ENCODE results near the gene UAP1.
"Not testable (repeated sequence)": the region's sequence is repeated elsewhere in the genome, so short reads cannot be mapped to it uniquely, and the experiment has no call there.

UAP1 gene

DNA sequence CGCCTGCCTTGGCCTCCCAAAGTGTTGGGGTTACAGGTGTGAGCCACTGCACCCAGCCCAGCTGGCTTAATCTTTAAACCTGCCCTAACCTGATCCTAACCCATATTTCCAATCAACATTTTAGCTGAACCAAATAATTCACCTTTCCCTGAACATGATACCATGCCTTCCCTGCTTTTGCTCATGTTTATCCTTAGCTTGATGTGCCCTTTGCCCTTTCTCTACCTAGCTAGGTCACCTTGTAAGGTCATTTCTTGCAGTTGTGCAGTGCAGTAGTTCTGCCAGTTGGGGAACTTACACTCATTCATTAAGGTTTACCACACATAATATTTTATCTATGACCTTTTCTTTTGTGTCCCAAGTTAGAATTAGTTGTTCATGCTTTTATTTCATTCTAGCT, 5.3 kb downstream of the UAP1 start:
- no peak for DNase-seq

GRCh38 chr1:162568802-162569201, 7.3 kb downstream of the UAP1 start:
- no peak for DNase-seq

DNA sequence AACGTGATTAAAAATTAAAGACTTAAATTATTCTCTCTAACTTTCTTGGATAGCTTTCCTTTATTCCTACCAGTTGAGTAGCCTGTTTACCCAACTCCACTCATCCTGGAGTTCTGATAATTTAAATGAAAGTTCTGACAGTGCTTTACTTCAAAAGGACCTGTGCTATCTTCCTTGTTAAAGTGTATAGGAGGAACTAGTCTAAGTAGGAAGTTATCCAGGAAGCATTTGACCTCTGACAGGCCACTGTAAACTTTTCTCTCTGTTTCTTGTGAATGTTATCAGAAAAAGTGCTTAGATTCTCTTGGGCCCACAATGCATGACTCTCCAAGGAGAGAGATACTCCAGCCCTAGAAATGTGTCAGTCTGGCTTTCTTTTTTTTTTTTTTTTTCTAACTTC, 9.2 kb downstream of the UAP1 start:
- no peak for DNase-seq

DNA sequence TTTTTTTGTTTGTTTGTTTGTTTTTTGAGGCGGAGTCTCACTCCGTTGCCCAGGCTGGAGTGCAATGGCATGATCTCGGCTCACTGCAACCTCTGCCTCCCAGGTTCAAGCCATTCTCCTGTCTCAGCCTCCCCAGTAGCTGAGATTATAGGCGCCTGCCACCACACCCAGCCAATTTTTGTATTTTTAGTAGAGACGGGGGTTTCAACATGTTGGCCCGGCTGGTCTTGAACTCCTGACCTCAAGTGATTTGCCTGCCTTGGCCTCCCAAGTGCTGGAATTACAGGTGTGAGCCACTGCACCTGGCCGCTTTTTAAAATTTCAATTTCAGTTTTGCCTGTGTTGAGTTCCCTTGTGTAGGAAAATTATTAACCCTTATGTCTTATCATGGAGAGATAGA, 9.6 kb downstream of the UAP1 start:
- DNase-seq = not testable (repeated sequence)

DNA sequence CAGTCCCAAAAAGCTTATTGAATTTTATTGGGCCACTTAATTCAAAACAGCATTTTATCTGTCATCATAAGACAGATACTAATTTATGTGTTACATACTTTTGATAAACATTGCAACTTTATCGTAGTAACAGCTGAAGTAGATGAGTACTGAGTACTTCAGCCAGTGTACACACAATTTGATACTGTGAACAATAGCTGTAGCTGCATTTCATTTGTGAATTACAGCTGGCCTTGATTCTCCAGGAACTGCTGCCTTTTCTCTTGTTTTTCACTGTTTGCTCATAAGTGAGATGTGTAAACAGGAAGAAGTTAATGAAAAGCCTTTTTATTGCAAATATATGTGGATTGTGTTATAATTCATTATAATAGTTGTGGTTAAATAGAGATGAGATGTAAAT, 10.2 kb downstream of the UAP1 start:
- DNase-seq = no peak

DNA sequence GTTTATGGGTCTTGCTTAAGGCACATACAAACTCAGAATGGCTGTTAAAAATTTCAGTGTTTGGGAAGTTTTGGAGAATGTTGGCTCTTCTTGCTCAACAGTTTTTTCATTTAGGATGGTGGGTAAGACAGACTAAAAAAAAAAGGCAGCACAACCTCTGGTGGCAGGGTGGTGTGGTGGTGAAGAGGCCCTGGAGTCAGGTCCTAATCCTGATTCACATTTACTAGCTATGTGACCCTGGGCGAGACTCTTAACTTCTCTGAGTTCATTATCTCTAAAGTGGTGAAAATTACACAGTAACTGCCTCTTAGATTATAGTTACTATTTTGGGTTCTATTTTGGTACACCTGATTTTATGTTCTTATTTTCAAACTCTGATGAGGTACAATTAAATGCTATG, 11.6 kb downstream of the UAP1 start:
- DNase-seq = no peak

- no peak for DNase-seq
These were observed 16.7 kb downstream of the UAP1 start for GRCh38 chr1:162578071-162578700.

GRCh38 chr1:162578936-162579335, 17.4 kb downstream of the UAP1 start:
- no peak for DNase-seq

DNA sequence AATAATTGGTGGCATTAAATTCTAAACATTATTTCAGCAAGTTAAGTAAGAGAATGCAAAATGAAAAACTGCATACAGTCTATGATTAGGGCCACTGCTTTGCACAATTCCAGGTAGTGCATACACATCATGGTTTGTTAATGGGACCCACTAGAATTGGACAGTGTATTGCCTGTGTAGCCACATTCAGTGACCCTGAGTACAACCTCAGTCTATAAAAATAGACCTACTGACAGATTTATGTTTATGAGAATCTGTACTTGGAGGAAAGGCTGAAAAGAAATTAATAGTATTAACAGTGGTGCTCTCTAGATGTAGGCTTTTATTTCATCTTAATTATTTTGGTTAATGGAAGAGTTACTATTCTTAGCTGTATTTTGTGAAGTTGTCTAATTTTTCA, 18.8 kb downstream of the UAP1 start:
- no peak for DNase-seq

- DNase-seq = not testable (repeated sequence)
These were observed 21.4 kb downstream of the UAP1 start for GRCh38 chr1:162582901-162583300.

- DNase-seq = not testable (repeated sequence)
These were observed 23.6 kb downstream of the UAP1 start for GRCh38 chr1:162585101-162585500.

GRCh38 chr1:162587347-162587746, 25.8 kb downstream of the UAP1 start:
- no peak for DNase-seq

GRCh38 chr1:162587761-162588260, 26.3 kb downstream of the UAP1 start:
- DNase-seq = no peak

GRCh38 chr1:162590101-162590500, 28.6 kb downstream of the UAP1 start:
- DNase-seq = no peak

GRCh38 chr1:162590686-162591085, 29.2 kb downstream of the UAP1 start:
- no peak for DNase-seq

- no peak for DNase-seq
These were observed 35.1 kb downstream of the UAP1 start for GRCh38 chr1:162596514-162597170.

- no peak for DNase-seq
These were observed 37.9 kb downstream of the UAP1 start for GRCh38 chr1:162599451-162599850.

DNA sequence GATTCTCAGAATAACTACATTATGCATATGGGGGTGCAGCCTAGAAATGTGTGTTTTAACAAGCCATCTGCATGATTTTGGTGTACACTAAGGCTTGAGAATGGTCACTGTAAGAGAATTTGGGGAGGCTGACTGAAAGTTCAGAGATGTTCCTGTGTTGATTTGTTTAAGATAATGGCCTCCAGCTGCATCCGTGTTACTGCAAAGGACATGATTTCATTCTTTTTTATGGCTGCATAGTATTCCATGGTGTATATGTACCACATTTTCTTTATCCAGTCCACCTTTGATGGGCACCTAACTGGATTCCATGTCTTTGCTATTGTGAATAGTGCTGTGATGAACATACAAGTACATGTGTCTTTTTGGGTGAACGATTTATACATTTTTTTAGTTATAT, 41.6 kb downstream of the UAP1 start:
- DNase-seq = not testable (repeated sequence)

DNA sequence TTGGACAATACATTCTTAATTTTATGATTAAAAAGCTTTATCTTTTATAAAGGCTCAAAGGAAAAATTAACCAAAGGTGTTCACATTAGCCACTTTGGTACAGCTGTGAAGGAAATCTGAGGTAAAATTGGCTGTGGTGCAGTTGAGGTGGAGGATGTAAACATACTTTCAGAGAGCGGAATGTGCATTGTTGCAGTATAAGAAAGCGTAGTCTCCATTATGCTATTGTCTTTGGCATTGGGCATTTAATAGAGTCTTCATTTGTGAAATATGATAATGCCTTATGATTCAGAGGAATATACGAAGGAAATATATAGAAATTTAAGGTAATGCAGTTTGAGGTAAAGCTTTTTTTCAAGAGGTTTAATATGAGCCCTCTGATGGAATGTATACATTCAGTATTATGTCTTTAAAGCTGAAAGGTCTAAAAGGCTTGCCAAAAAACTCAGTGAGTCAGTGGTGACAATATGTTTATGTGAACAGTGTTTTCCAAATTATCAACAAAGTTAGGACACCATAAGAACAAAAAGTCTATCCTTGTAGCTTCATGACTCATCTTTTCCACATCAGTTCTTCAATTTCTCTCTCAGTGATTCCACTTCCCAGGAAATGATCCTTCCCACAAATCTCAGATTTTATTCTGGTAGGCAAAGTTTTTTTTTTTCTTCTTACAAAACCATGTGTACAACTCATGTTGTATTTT, 43.9 kb downstream of the UAP1 start:
- no peak for DNase-seq

DNA sequence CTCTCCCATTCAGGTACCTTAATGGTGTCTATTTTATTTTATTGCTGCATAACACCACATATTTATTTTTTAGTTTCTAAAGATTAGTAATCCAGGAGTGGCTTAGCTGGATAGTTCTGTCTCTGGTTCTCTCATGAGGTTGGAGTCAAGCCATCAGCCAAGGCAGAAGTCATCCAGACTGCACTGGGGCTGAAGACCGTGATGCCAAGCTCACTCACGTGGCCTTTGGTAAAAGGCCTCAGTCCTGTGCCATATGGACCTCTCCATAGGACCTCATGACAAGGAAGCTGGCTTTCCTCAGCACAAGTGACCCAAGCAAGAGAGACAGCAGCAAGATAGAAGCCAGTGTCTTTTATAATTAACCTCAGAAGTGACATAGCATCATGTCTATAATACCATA, 47.8 kb downstream of the UAP1 start:
- DNase-seq = no peak

GRCh38 chr1:162612606-162613400, 51.3 kb downstream of the UAP1 start:
- DNase-seq = no peak

DNA sequence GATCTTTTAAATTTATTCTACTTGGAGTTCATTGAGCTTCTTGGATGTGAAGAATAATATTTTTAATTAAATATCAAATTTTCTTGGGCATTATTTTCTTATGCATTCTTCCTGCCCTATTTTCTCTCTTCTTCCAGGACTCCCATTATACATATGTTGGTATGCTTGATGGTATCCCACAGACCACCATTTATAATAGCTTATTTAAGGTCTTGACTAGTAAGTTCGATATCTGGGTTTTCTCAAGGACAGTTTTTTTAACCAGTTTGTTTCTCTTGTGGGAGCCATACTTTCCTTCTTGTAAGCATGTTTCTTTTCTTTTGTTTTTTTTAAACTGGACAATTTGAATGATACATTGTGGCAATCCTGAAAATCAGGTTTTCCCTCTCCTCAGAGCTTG, 55.3 kb downstream of the UAP1 start:
- DNase-seq = no peak

GRCh38 chr1:162617513-162617912, 56.0 kb downstream of the UAP1 start:
- no peak for DNase-seq

Data from stimulated activated CD4-positive, alpha-beta T cell treated with anti-CD3 and anti-CD28 coated beads, Interleukin-4, amount 100 ng/mL, for 1 hour (primary cell).